GM18909 (cell line): ENCODE data around the gene ARHGAP33.
A peak's percentile ranks its signal among the peaks of the same experiment; 100 is the strongest.

ENCODE experiments used
- ATAC-seq: cut with Tn5 transposase; IDR thresholded peaks from one replicate; pipeline ENCODE4 v1.9.1; 2021; ENCODE audit warnings: mild to moderate bottlenecking; ENCODE audit not compliant: unreplicated experiment, poor library complexity

Gene ARHGAP33, protein sequence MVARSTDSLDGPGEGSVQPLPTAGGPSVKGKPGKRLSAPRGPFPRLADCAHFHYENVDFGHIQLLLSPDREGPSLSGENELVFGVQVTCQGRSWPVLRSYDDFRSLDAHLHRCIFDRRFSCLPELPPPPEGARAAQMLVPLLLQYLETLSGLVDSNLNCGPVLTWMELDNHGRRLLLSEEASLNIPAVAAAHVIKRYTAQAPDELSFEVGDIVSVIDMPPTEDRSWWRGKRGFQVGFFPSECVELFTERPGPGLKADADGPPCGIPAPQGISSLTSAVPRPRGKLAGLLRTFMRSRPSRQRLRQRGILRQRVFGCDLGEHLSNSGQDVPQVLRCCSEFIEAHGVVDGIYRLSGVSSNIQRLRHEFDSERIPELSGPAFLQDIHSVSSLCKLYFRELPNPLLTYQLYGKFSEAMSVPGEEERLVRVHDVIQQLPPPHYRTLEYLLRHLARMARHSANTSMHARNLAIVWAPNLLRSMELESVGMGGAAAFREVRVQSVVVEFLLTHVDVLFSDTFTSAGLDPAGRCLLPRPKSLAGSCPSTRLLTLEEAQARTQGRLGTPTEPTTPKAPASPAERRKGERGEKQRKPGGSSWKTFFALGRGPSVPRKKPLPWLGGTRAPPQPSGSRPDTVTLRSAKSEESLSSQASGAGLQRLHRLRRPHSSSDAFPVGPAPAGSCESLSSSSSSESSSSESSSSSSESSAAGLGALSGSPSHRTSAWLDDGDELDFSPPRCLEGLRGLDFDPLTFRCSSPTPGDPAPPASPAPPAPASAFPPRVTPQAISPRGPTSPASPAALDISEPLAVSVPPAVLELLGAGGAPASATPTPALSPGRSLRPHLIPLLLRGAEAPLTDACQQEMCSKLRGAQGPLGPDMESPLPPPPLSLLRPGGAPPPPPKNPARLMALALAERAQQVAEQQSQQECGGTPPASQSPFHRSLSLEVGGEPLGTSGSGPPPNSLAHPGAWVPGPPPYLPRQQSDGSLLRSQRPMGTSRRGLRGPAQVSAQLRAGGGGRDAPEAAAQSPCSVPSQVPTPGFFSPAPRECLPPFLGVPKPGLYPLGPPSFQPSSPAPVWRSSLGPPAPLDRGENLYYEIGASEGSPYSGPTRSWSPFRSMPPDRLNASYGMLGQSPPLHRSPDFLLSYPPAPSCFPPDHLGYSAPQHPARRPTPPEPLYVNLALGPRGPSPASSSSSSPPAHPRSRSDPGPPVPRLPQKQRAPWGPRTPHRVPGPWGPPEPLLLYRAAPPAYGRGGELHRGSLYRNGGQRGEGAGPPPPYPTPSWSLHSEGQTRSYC

DNA sequence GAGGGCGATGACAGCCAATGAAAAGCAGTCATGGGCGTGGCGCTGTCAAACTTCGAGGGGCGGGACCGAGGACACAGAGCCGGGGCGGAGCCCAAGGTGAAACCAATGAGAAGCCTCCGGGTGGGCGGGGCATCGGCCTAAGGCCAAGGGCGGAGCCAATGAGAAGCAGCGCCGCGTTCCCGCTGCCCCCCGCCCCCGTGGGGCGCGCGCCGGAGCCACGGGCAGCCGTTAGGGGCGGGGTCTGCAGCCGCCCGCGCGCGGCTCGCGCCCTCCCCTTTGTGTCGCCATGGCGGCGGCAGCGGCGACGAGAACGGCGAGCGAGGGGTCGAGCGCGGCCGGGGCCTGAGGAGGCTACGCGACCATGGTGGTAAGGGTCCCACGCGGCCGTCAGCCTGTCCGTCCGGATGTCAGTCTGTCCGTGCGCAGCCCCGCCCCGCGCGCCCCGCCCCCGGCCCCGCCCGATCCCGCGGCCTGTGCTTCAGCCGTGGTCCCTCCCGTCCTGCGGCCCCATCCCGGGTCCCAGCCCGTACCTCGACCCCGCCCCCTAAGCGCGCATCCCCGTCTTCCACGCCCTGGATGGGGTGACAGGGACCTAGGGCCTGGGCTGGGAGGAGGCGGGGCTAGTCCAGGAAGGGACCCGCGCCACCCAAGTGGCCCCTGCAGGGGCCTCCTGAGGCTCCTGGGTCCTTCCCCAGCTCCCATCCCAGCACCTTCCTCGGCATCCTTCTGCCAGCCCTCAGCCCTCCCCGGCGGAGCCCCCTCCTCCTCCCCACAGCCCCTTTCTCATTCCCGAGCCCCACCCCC is at the start of gene ARHGAP33:
Gene ARHGAP33, plus strand, starts transcription at position 267 of the 804 bp plus-strand sequence. Its CDS starts 95 bp downstream, at position 362.
- ATAC-seq, result peak; percentile 88

DNA sequence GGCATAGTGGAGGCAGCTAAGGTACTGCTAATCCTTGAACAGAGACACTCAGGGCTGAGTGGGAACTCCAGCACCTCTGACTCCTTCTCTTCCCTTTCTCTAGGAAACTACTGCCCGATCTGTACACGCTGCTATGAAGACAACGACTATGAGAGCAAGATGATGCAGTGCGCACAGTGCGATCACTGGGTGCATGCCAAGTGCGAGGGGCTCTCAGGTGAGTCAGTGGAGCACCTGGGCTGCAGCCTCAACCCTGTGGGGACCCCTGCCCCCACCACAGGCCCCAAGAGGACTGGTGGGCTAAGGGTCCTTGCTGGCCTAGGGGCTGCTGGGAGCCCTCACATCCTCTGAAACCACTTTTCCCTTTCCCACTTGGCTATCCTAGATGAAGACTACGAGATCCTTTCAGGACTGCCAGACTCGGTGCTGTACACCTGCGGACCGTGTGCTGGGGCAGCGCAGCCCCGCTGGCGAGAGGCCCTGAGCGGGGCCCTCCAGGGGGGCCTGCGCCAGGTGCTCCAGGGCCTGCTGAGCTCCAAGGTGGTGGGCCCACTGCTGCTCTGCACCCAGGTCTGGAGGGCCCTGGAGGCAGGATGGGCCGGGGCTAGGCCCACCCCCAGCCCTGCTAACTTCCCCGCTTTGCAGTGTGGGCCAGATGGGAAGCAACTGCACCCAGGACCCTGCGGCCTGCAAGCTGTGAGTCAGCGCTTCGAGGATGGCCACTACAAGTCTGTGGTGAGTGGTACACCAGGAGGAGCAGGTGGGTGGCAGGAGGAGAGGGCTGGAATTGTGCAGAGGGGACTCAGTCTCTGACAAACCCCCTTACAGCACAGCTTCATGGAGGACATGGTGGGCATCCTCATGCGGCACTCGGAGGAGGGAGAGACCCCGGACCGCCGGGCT is 48.1 kb upstream of the ARHGAP33 start:
- ATAC-seq, result no peak

DNA sequence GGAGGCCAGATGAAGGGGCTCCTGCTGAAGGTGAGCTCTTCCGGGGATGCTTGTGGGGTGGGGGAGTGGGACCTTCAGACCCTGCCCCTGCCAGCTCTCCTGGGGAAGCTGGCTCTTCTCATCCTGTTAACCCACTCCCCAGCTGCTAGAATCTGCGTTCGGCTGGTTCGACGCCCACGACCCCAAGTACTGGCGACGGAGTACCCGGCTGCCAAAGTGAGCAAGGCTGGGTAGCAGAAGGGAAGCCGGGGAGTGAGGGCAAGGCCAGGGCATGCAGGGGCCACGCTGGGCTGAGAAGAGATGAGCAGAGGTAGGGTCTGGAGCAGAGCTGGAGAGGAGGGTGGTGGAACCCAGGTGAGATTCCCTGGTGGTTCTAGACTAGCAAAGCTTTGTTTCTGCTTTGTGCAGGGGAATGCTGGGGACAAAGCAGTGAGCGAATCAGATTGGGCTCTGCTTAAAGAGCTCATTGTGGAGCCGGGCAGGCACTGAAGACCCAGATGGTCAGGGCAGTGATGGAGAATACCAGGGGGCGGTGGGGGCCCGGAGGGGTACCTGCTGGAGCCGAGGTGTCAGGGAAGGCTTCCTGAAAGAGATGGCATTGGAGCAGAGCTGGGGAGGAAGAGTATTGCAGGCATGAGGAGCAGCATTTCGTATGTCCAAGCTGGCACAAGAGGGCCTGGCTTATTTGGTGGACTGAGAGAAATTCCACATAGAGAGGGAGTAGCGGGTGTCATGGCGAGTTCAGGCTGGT is 47.2 kb upstream of the ARHGAP33 start:
- no peak for ATAC-seq

DNA sequence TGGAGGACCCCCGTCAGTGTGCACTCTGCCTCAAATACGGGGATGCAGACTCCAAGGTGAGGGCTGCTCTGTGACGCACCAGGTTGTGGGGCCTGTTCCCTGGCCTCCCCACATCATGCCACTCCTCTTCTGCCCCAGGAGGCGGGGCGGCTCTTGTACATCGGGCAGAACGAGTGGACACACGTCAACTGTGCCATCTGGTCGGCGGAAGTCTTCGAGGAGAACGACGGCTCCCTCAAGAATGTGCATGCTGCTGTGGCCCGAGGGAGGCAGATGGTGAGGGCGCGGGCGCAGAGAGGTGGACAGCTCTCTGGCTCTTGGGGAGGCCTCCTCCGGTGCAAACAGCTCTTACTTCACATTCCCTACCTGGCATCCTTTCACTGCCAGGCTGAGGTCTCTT is 46.3 kb upstream of the ARHGAP33 start:
- no peak for ATAC-seq

DNA sequence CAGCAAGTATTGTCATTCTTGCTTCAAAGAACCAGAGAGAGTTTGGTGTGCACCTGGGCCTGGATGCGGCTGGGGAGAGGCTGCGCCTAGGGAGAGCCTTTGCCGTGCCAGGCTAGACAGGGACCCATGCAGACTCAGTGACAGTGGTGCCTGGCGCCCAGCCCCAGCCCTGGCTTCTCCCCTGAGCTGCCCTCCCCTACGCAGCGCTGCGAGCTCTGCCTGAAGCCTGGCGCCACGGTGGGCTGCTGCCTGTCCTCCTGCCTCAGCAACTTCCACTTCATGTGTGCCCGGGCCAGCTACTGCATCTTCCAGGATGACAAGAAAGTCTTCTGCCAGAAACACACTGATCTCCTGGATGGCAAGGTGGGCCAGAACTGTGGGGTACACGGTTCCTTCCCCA is 45.6 kb upstream of the ARHGAP33 start:
- ATAC-seq, result no peak

DNA sequence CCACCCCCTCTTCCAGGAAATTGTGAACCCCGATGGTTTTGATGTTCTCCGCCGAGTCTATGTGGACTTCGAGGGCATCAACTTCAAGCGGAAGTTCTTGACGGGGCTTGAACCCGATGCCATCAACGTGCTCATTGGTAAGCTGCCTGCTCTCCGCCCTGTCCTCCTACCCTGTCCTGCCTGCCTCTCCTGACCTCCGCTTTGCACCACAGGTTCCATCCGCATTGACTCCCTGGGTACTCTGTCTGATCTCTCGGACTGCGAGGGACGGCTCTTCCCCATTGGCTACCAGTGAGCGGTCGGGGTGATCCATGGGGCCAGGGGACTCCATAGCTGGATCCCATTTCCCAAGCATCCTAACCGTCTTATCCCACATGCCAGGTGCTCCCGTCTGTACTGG is 45.0 kb upstream of the ARHGAP33 start:
- ATAC-seq, result no peak

DNA sequence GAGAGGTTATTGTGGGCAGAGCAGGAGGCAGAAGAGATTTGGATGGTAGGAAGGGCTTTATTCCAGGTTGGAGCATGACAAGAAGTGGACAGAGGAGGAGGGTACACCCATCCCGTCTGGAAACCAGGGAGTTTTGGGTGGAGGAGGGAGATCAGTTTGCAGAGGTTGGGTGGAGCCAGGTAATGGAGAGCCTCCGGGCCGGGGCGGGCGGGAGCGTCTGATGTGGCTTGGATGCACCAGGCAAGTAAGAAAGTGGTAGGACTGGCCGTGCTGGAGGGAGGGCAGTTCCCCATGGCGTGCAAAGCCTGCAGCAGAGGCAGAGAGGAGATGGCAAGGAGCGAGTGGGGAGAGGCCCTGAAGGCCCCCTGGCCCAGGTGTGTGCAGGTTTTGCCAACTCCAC is 44.0 kb upstream of the ARHGAP33 start:
- ATAC-seq, result no peak

DNA sequence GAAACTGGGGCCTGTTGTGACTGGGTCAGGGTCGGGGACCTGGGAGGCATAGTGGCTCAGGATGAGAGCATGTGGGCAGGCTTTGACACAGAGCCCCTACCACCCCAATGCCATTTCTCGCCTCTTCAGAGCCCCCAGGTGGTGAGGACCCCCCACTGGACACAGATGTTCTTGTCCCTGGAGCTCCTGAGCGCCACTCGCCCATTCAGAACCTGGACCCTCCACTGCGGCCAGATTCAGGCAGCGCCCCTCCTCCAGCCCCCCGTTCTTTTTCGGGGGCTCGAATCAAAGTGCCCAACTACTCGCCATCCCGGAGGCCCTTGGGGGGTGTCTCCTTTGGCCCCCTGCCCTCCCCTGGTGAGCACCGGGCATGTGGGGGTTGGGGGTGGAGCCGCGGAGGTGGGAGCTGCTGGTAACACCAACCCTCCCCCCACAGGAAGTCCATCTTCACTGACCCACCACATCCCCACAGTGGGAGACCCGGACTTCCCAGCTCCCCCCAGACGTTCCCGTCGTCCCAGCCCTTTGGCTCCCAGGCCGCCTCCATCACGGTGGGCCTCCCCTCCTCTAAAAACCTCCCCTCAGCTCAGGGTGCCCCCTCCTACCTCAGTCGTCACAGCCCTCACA is 43.5 kb upstream of the ARHGAP33 start:
- ATAC-seq, result no peak

DNA sequence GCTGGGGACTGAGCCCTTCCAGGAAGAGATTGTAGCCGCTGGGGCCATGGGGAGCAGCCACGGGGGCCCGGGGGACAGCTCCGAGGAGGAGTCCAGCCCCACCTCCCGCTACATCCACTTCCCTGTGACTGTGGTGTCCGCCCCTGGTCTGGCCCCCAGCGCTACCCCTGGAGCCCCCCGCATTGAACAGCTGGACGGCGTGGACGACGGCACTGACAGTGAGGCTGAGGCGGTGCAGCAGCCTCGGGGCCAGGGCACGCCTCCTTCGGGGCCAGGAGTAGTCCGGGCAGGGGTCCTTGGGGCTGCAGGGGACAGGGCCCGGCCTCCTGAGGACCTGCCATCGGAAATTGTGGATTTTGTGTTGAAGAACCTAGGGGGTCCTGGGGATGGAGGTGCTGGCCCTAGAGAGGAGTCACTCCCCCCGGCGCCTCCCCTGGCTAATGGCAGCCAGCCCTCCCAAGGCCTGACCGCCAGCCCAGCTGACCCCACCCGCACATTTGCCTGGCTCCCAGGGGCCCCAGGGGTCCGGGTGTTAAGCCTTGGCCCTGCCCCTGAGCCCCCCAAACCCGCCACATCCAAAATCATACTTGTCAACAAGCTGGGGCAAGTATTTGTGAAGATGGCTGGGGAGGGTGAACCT is 42.7 kb upstream of the ARHGAP33 start:
- no peak for ATAC-seq

DNA sequence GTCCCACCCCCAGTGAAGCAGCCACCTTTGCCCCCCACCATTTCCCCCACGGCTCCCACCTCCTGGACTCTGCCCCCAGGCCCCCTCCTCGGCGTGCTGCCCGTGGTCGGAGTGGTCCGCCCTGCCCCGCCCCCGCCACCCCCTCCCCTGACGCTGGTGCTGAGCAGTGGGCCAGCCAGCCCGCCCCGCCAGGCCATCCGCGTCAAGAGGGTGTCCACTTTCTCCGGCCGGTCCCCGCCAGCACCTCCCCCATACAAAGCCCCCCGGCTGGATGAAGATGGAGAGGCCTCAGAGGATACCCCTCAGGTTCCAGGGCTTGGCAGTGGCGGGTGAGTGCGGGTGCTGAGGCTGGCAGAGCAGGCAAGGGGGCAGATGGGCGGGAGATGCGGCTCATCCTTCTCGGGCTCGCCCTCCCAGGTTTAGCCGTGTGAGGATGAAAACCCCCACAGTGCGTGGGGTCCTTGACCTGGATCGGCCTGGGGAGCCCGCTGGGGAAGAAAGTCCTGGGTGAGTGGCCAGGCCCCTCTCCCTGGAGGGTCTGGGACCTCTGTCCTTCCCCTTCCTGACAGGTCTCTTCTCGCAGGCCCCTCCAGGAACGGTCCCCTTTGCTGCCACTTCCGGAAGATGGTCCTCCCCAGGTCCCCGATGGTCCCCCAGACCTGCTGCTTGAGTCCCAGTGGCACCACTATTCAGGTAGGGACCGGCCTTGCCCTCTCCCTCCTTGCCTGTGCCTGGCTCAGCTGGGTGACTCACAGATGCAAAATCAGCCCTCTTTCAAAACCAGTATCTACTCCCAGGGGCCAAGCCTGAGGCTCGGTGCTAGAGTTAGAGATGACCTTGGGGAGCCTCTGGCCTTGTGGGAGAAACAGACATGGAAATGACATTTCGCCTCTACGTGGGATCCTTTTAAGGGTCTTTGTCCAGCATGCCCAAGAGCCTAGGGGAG is 41.9 kb upstream of the ARHGAP33 start:
- ATAC-seq, result no peak

DNA sequence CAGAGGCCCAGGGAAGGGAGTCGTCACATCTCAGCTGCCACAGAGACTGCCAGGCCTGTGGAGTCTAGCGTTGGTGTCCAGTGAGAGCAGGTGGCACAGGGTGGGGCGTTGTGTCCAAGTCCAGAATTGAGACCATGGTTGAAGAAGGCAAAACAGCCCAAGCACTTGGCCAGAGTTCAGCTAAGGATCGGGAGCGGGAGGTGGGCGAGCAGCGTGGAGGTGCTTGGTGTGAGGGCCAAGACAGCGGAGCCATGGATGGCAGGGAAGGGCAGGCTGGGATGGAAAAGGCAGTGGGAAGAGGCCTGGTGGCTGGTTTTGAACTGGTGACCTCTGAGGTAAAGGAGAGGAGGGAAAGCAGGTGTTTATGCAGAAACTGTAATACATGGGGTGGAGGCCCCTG is 41.1 kb upstream of the ARHGAP33 start:
- no peak for ATAC-seq

DNA sequence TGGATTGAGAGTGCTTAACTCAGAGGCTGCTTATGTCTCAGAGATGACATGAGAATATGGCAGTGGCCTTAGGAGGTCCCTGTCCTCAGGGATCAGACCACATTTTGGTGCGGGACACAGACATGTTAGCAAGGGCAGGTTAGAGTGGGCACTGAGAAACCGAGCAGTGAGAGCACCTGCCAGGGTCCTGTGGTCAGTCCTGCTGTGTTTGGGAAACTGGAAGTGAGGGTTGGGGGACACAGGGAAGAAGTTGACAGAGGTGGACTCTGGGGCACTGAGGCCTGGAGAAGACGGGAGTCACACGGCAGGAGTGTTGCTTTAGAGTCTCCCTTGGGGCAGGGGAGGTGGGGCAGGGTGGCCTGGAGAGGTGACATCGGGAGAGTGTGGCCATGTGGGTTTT is 40.5 kb upstream of the ARHGAP33 start:
- ATAC-seq, result no peak

DNA sequence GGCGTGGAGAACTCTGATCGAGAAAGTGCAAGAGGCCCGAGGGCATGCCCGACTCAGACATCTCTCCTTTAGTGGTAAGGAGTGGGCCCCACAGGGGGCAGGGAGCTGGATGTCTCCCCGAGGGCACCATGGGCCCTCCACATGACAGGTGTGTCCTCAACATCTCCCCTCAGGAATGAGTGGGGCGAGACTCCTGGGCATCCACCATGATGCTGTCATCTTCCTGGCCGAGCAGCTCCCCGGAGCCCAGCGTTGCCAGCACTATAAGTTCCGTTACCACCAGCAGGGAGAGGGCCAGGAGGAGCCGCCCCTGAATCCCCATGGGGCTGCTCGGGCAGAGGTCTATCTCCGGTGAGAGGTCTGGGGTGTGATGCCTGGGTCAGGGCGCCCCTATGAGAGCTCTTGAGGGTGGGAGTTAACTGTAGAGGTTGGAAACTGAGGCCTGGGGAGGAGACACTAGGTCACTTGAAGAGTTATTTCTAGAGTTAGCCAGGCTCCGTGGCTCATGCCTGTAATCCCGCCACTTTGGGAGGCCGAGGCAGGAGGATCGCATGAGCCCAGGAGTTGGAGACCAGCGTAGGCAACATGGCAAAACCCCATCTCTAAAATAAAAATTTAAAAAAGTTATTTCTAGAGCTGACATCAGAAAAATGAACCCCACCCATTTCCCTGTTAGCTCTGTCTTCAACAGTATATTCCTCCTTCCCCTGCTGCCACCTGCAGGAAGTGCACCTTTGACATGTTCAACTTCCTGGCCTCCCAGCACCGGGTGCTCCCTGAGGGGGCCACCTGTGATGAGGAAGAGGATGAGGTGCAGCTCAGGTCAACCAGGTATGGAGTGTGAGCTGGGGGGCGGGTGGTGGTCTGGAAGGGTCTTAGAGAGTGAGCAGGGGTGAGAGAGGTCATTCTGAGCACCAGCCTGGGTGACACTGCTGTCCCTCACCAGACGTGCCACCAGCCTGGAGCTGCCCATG is 38.2 kb upstream of the ARHGAP33 start:
- ATAC-seq, result no peak

DNA sequence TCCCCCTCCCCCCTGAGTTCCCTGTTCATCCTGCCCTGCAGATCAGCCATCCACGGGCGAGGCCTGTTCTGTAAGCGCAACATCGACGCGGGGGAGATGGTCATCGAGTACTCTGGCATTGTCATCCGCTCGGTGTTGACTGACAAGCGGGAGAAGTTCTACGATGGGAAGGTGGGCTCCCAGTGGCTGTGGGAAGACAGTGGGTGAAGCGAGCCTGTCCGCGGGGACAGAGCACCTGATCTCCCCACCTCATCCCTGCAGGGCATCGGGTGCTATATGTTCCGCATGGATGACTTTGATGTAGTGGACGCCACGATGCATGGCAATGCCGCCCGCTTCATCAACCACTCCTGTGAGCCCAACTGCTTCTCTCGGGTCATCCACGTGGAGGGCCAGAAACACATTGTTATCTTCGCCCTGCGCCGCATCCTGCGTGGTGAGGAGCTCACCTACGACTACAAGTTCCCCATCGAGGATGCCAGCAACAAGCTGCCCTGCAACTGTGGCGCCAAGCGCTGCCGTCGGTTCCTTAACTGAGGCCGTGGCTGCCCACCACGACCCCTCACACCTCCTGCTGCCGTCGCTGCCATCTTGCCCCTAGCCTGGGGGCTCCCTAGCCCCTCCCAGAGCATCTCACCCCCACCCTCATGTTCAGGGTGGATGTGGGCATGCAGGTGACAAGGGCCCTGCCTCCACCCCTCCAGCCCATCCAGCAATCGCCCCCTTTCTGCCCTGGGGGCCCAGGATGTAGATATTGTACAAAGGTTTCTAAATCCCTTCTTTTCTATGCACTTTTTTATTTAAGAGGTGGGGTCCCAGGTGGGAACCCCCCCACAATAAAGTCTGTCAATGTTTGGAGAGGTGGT is 37.1 kb upstream of the ARHGAP33 start:
- no peak for ATAC-seq
